Stimulated activated CD8-positive, alpha-beta memory T cell treated with anti-CD3 and anti-CD28 coated beads, Interleukin-7, amount 100 ng/mL, for 4 hours (primary cell): ENCODE measurements around the gene MUCL3.
"Not testable (repeated sequence)": the region's sequence is repeated elsewhere in the genome, so short reads cannot be mapped to it uniquely, and the experiment has no call there.

Experiments
- DNase-seq, 2 donors: peaks; one replicate each; pipeline ENCODE4 v3.0.0-alpha.2; 2020; ENCODE audit warnings: low read depth in 2 of 2

The MUCL3 gene

DNA sequence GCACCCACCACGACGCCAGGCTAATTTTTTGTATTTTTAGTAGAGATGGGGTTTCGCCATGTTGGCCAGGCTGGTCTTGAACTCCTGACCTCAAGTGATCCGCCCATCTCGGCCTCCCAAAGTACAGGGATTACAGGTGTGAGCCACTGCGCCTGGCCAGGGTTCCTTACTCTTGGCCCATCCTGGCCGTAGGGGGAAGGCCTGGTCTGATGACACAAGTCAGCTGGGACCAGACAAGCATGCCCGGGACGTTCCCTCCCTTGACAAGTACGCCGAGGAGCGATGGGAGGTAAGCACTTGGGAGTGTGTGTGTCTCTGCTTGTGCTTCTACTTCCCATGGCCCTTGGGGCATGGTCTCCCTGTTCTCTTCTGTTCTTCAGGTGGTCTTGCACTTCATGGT is 30.3 kb upstream of the MUCL3 start:
- not testable (repeated sequence) for DNase-seq

DNA sequence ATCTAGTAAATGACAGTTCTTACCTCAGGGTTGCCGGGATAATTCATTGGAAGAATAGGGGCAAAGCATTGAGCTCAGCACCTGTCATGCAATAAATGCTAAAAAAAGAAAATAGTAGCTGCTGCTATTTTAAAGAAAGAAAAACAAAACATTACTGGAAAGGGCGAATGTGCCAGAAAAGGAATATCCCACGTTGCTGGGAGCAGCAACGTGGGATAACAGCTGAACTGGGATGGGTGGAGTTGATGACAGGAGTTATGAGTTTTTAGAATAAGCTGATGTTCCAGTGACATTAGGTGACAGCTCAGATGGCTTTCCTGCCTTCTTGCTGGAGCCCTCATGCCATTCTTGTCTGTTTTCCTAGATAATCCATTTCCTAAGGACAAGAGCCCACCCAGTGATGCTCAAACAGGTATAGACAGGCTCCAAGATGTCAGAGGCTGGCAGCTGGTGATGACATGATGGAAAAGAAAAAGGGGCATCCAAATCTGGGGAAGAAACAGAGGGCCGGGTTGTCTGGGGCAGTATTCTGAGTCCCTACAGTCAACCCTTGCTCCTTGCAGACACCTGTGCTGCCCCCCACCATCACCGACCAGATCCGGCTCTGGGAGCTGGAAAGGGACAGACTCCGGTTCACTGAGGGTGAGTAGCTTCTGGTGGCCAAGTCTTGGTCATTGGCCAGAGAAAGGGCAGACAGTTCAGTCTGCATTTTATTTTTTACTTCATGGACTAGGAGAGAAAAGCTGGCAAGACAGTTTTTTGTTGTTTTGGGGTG is 27.8 kb upstream of the MUCL3 start:
- DNase-seq: no peak

DNA sequence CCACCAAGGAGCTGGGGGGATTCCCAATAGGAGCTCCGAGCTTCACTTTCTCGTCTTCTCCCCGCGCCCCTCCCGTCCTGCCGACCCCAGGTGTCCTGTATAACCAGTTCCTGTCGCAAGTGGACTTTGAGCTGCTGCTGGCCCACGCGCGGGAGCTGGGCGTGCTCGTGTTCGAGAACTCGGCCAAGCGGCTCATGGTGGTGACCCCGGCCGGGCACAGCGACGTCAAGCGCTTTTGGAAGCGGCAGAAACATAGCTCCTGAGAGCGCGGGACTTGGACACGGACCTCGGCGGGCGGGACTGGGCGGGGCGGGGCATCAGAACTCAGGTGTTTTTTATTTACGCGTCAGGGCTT is 27.1 kb upstream of the MUCL3 start:
- DNase-seq: peak in 1 of 2 donors; percentile 2

DNA sequence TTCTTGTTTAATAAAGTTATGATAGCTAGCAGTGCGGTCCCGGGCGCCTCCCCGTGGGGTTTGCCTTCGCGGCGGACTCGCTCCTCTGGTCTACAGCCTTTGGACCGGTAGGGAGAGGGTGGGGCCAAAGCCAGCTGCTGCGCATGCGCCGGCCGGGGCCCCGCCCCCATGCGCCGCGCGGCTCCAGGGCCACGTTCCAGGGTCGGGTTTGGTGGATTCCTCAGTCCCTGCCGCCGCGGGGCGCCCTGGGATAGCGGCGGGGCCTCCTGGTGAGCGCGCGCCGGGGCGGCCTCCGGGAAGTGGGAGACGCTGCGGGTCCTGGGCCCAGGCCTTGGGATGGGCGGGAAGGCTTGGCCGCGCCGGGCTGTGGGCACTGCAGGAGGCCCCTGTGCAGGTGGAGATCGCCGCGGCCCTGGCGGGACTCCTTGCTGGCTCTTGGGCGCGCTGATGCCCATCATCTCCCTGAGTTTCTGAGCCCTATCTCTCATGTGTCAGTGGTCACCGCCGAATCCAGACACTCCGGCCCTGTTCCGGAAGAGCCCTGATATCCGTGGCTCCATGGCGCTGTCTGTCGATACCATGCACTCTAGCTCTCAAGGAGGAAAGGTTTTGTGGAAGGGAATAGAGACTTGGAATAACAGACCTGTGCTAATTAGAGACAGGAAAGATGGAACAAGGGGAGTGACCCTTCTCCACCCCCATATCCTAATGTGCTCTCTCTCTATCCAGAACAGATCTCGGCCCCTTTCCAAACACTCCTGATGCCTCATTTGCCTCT is 26.5 kb upstream of the MUCL3 start, which contains the start of gene VARS2:
Gene VARS2, plus strand, starts transcription at position 163 of the 778 bp plus-strand sequence. Its CDS starts 599 bp downstream, at position 762.
- DNase-seq: peak; percentile 75 to 79

DNA sequence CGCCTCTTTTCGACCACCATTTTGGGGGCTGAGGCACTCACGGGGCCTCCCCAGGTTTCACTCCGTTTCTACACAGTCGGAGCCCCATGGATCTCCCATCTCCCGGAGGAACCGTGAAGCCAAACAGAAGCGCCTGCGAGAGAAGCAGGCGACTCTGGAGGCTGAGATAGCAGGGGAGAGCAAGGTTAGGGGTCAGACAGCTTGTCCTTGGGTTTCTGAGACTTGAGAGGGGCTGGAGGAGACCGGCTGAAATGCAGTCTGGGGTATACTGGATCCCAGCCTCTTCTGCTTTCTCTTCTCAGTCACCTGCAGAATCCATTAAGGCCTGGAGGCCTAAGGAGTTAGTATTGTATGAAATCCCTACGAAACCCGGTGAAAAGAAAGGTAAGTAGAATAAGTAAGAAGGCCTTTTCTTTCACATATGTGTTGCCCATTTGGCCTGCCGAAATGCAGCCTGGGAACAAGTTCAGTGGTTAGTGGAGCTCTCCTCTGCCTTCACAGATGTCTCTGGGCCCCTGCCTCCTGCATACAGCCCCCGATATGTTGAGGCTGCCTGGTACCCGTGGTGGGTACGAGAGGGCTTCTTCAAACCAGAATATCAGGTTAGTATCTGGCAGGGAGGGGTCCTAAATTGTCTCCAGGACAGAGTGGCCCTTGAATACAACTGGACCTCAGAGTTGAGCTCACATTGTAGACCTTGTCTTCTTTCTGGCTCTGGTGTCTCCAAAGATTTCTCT is 25.8 kb upstream of the MUCL3 start:
- DNase-seq: no peak

DNA sequence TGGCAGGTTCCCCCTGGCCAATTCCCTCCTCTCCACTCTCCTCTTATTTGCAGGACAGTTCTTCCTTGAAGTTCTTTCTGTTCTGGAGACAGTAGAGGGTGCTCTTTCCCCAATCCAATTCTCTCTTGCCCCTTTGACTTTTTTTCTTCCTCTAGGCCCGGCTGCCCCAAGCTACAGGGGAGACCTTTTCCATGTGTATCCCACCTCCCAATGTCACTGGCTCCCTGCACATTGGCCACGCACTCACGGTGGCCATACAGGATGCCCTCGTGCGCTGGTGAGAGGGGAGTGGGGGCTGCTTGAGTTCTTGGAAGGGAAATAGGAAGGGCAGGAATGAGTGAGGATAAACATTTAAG is 25.2 kb upstream of the MUCL3 start:
- DNase-seq: no peak

DNA sequence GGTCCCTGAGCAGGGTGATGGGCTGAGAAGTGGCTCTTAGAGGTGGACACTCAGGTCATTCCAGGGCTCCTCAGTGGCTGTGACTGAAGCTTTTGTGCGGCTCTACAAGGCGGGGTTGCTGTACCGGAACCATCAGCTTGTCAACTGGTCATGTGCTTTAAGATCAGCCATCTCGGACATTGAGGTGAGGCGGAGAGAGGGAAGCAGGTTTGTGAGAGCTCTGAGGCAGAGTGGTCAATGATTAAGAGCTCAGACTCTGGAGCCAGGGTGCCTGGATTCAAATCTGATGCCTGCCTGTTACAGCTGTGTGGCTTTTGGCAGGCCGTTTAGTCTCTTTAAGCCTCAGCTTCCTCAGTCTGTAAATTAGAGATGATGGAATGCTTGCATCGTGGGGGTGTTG is 23.7 kb upstream of the MUCL3 start:
- DNase-seq: no peak

DNA sequence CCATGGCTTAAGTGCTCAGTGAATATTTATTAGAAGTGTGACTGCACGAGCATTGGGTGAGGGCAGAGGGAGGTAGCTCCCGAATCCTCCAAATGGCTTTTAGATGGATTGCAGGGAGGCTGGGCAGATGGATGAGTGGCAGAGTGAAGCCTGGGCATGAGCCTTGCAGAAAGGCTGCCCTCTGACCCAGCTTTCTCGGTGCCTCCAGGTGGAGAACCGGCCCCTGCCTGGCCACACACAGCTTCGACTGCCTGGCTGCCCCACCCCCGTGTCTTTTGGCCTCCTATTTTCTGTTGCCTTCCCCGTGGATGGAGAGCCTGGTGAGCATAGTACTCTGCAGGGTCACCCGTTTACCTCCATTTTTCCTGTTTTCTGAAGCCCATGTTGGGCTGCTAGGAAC is 23.3 kb upstream of the MUCL3 start:
- DNase-seq: no peak

DNA sequence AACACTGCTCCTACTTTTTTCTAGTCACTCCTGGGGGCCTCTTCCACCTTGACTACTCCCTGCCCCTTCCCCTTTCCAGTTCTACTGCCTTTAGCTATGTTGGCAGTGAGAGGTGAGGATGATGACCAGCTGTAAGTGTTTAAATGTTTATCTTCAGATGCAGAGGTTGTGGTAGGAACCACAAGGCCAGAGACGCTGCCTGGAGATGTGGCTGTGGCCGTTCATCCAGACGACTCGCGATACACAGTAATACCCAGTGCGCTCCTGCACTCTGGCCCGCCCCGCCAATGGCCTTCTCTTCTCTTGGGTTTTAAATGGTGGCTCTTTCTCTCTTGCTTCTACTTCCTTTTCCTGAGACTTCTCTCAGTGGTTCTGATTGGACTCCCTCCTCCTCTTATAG is 22.1 kb upstream of the MUCL3 start:
- DNase-seq: no peak

DNA sequence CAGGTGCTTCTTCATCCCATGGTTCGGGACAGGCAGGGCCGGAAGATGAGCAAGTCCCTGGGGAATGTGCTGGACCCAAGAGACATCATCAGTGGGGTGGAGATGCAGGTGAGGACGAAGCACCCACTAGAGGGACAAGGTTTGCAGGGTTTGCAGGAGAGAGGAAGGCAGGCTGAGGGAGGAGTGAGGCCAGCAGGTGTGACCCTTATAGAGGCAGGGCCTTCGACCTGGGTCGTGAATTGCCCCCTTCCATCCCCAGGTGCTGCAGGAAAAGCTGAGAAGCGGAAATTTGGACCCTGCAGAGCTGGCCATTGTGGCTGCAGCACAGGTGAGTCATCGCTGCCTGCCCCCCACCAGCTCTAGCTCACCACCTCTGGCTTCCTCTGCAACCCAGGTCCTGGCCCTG is 18.3 kb upstream of the MUCL3 start:
- DNase-seq: no peak

DNA sequence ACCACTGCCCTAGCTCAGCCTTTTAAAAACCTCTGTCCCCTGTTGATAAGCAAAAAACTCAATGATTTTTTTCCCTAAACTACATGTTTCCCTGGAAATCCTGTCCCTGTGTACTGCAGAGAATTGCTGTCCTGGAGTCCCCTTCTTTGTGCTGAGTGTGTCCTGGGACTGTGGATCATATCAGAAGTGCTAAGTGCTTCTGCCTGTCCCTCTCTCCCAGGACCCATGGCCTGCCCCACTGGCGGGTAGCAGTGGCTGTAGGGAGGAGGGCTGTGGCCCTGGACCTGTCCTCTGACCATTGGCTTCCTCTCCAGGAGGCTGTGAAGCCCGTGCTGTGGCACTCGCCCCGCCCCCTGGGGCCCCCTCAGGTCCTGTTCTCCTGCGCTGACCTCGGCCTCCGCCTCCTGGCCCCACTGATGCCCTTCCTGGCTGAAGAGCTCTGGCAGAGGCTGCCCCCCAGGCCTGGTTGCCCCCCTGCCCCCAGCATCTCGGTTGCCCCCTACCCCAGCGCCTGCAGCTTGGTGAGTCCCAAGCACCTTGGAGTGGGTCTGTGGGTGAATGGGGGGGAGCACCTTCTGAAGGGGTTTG is 16.6 kb upstream of the MUCL3 start:
- not testable (repeated sequence) for DNase-seq

DNA sequence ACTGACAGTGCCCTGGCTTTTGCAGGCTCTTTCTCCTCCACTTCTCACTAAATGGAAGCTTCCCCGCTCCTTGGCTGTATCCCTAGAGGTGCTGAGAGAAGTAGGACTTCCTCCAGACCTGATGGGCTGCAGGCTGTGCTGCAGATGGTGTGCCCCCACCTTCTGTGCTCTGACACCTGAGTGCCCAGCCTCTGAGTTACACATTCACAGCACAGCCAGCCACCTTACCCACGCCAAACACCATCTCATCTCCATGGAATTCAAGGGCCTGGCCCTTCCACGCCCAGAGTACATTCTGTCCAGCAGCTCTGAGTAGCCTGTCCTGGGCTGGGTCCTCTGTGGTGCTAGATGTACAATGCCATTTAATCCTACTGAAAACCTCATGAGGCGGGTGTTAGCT is 14.1 kb upstream of the MUCL3 start:
- DNase-seq: no peak

DNA sequence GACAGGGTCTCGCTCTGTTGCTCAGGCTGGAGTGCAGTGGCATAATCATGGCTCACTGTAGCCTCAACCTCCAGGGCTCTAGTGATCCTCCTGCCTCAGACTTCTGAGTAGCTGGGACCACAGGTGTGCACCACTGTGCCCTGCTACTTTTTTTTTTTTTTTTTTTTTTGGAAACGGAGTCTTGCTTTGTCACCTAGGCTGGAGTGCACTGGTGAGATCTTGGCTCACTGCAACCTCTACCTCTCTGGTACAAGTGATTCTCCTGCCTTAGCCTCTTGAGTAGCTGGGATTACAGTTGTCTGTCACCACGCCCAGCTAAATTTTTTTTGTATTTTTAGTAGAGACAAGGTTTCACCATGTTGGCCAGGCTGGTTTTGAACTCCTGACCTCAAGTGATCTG is 13.7 kb upstream of the MUCL3 start:
- DNase-seq: not testable (repeated sequence)

DNA sequence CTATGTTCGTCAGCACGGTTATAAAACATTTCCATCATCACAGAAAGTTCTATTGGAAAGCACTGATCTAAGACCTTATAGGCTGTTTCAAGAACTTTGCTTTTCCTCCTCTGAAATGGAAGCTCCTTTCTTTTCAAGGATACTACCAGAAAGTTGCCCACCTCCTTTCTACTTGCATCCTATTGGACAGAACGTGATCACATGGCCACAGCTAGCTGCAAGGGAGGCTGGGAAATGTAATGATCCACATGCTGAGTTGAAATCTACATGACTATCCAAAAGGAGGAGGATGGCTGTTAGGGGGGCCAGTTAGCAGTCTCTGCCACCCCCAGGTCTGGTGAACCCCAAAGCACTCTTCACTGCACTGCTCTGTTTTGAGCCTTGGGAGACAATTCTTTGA is 12.1 kb upstream of the MUCL3 start:
- no peak for DNase-seq

DNA sequence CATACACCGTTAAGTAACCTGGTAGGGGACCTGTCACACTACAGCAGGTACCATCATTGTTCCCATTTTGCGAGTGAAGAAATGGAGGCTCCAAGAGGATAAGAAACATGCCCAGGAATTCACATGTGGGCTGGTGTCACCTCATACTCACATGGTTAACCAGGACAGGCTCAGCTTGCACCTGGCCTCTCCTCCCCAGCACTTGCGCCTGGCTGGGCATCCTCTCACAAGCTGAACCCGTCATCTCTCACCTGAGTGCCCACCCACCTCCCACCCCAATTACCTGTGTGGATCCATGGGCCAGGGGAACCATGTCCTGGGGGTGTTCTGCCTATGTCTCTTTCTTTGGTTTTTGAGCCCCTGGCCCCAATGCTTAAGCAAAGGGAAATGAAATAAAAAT is 10.3 kb upstream of the MUCL3 start:
- no peak for DNase-seq

DNA sequence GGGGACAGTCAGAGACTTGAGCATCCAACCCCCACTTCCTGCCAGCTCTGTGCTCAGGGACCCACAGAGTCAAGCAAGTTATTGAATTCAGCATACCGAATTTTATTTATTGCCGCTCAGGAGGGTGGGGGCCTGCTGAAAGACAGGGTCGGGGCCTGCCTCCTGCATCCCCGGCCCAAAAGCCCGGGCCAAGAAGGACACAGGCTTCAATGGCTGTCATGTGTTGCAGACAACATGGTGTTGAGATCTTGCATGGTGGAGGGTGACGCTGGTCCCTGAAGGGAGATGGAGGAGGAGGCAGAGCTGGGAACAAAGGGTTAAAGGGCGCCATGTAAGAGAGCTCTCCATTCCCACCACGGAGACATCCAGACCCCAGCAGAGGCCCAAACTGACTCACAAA is 9.5 kb upstream of the MUCL3 start:
- no peak for DNase-seq

DNA sequence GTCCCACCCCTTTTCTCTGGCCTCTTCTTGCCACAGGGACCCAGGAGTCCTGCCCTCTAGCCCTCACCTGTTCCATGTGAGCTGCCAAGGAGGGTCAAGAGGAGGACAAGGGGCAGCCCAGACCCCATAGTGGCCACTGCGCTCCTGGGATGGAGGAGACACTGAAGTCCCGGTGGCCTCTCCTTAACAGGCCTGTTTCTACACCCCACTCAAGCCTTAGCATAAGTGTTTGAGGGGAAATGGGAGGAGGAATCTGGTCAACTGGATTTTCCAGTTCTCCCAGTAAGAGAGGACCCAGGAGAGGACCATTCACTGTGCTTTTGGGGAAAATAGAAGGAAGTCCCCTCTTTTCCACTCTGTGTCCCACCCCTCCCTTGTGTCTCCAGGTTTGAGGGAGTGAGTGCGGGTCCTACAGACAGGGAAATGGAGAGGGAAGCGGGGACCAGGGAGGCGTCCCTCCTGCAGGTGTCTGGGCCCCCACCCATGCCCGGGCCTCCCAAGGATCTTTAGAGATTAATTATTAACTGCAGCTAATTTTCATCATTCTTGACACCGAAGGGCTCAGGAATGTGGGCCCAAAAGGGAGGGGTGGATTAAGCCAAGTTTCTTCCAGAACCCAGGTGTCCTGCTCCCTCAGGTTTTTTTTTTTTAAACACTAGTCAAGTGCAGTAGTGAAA is 8.7 kb upstream of the MUCL3 start, which contains the start of gene SFTA2:
Gene SFTA2, minus strand, starts transcription at position 202 of the 677 bp plus-strand sequence. Its CDS starts 74 bp downstream, at position 128.
- DNase-seq: no peak

DNA sequence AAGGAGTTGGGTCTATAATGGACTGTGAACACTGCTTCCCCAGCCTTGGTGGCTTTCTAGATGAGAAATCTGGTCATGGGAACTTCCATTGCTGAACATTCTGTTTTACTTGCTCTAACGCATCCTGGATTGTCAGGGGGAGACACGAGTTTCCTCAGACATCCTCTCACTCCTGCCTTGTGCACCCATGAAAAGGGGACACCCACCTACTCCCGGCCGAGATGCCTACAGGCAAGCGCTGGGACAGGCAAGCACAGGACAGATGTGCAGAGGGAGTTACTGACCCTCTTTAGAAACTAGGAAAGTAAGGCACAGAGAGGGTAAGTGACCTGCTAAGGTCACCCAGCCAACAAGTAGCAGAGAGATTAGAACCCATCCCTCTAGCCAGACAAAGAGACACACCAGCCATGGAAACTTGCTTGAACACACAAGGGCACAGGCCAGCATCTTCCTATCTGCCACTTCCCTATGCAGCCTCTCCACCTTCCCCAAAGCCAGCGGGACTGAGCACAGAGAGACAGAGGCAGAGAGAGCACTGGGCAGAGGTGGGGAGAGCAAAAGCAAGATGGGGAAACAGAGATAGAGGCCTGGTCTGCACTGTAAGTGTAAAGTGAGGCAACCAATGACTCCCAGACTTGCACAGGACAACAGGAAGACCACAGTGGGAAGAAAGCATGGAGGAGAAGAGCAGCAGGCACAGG is 8.0 kb upstream of the MUCL3 start:
- no peak for DNase-seq

DNA sequence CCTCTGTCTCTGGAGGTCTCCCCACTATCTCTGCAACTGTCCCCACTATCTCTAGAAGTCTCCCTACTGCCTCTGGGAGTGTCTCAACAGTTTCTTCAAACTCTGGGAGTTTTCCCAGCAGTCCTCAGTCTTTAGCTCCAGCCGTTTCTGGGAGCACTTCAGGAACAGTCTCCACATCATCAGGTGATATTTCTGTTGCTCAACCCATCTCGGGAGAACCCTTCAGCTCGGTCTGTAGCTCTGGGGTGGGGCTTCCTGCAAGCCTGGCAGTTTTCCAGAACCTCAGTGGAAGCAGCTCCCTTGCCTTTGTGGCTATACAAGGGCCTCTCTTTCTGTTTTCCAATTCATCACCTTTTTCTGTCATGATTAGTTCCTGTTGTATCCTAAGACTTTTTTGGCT is 5.8 kb upstream of the MUCL3 start:
- no peak for DNase-seq

DNA sequence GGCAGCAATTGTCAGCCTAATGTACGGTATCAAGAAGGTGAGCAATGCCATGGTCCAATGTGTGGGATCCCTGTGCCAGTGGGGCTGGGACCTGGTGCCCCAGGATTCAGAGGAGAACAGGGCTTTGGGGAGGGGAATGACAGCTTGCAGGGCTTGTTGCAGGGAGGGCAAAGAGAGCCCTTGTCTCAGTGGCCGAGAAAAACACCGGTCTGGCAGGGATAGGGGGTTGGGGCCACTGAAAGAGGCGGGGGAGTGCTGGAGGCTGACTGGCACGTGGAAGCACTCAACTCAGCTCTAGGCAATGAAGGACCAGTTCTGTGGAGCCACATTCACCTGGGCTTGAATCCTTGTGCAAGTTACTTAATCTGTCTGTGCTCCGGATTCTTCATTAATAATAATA is 3.5 kb upstream of the MUCL3 start:
- DNase-seq: no peak

DNA sequence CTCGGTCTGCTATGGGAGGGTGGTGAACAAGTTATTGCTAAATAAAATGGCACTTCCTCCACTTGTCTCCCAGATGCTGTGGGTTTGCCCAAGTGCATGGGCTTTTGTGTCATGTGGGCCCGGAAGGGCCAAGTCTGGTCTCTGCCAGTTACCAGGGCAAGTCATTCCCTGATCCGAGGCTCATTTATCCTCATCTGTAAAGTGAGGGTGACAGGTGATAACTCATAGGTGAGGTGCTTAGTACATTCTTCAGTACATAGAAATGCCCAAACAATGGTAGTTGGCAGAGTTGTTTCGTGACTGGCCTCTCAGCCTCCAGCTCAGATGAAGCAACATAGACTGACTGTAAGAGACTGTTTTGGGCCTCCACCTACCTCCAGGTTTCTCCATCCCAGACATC is 2.0 kb upstream of the MUCL3 start:
- no peak for DNase-seq
